ENCODE data around the gene ESR1.

DNA sequence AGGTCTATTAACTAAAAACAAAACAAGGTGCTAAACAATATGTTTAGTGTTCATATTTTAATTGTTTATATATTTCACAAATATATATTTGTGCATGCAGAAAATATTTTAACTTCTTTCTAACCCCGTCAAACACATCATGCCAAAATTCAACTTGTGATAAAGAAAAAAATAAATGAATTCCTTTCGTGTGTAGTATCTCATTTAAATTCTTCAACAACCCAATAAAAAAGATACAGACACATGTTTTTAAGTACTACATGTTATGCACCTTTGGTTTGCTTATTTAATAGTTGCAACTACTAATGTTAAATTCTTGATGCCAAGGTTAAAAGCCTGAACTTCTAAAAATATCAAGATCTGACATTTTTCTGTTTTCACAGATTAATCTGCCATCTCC lies 252.4 kb downstream of the ESR1 start:
- TF ChIP-seq, protein P1, sequence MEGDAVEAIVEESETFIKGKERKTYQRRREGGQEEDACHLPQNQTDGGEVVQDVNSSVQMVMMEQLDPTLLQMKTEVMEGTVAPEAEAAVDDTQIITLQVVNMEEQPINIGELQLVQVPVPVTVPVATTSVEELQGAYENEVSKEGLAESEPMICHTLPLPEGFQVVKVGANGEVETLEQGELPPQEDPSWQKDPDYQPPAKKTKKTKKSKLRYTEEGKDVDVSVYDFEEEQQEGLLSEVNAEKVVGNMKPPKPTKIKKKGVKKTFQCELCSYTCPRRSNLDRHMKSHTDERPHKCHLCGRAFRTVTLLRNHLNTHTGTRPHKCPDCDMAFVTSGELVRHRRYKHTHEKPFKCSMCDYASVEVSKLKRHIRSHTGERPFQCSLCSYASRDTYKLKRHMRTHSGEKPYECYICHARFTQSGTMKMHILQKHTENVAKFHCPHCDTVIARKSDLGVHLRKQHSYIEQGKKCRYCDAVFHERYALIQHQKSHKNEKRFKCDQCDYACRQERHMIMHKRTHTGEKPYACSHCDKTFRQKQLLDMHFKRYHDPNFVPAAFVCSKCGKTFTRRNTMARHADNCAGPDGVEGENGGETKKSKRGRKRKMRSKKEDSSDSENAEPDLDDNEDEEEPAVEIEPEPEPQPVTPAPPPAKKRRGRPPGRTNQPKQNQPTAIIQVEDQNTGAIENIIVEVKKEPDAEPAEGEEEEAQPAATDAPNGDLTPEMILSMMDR (conservative IDR thresholded peaks at IDR 0.05 in 1 of 2, IDR thresholded peaks at IDR 0.05 in 1 of 2; ENCODE audit: low read depth in 1 of 2, low read length in 2 of 2) = no peak
- TF ChIP-seq EZH2 (IDR thresholded peaks at IDR 0.05; ENCODE audit: low read length, missing control alignments) = no peak

Measured in fibroblast of lung (primary cell).